Esophagus mucosa (tissue), 1 donor: ENCODE results near the gene TUFM. TPM values are rescaled to one million over a fixed set of nuclear protein-coding genes. Genes with fewer than 3 reads are reported as not detected.
"Not testable (repeated sequence)": the region's sequence is repeated elsewhere in the genome, so short reads cannot be mapped to it uniquely, and the experiment has no call there.

ENCODE experiments used
- ATAC-seq: fragments of 200-7000 bp; cut with Tn5 transposase; one replicate; pipeline ENCODE4 v1.9.1; 2020
- total RNA-seq: library from RNA; stranded (reverse); gene quantifications from one replicate; pipeline ENCODE4 v1.2.4, GENCODE V29; 2023
- donor health status: DM: yes; HTN: yes; CAD: no.

TUFM gene
- total RNA-seq, 1 donor from 2014 or later = 137 TPM

GRCh38 chr16:28875134-28876018 lies 29.2 kb upstream of the TUFM start:
- no peak for ATAC-seq

GRCh38 chr16:28874406-28874805 lies 28.3 kb upstream of the TUFM start:
- no peak for ATAC-seq

GRCh38 chr16:28873543-28874201 lies 27.5 kb upstream of the TUFM start:
- ATAC-seq = peak; percentile 37

- ATAC-seq = peak; percentile 8
Measured at GRCh38 chr16:28872952-28873351, 26.8 kb upstream of the TUFM start.

- ATAC-seq = no peak
Measured at GRCh38 chr16:28869201-28869600, 23.1 kb upstream of the TUFM start.

GRCh38 chr16:28867646-28868045 lies 21.5 kb upstream of the TUFM start:
- not testable (repeated sequence) for ATAC-seq

GRCh38 chr16:28867241-28867640 lies 21.1 kb upstream of the TUFM start:
- no peak for ATAC-seq

- no peak for ATAC-seq
Measured at GRCh38 chr16:28866454-28866804, 20.3 kb upstream of the TUFM start.

GRCh38 chr16:28865722-28866453 lies 19.7 kb upstream of the TUFM start:
- no peak for ATAC-seq

- ATAC-seq = no peak
Measured at GRCh38 chr16:28865001-28865688, 19.0 kb upstream of the TUFM start.

GRCh38 chr16:28863929-28864793 lies 18.0 kb upstream of the TUFM start:
- ATAC-seq = peak; percentile 25

GRCh38 chr16:28859326-28859725 lies 13.2 kb upstream of the TUFM start:
- ATAC-seq = no peak

GRCh38 chr16:28858421-28858820 lies 12.3 kb upstream of the TUFM start:
- no peak for ATAC-seq

- peak; percentile 8 for ATAC-seq
Measured at GRCh38 chr16:28846933-28847273, 755 bp upstream of the TUFM start.

GRCh38 chr16:28845761-28846079 lies 428 bp downstream of the TUFM start:
- ATAC-seq = peak; percentile 2

GRCh38 chr16:28845293-28845692 lies 855 bp downstream of the TUFM start:
- peak; percentile 59 for ATAC-seq

- no peak for ATAC-seq
Measured at GRCh38 chr16:28844226-28844885, 1.8 kb downstream of the TUFM start.

- ATAC-seq = no peak
Measured at GRCh38 chr16:28843766-28844165, 2.4 kb downstream of the TUFM start.

- no peak for ATAC-seq
Measured at GRCh38 chr16:28842696-28843095, 3.5 kb downstream of the TUFM start.

- ATAC-seq = no peak
Measured at GRCh38 chr16:28839899-28840298, 6.2 kb downstream of the TUFM start.

- no peak for ATAC-seq
Measured at GRCh38 chr16:28839004-28839639, 7.0 kb downstream of the TUFM start.
